B cell (primary cell): ENCODE data around the gene ANKRD31. TPM values are rescaled to one million over a fixed set of nuclear protein-coding genes. Genes with fewer than 3 reads are reported as not detected.

Experiments used
- ATAC-seq: fragments of 200-7000 bp; cut with Tn5 transposase; one replicate; pipeline ENCODE4 v1.10.0; 2021; ENCODE audit warnings: low read depth, mild to moderate bottlenecking, moderate number of reproducible peaks, moderate library complexity
- CTCF ChIA-PET: fragments of 350-600 bp; sonication (Branson Sonifier 250); formaldehyde crosslinking; loops from one replicate; lab custom pipeline; 2021; ENCODE audit warnings: antibody characterized with exemption, inconsistent platforms; lab: Charles Lee
- POLR2A ChIA-PET: fragments of 350-600 bp; sonication (Branson Sonifier 250); formaldehyde crosslinking; loops from one replicate; lab custom pipeline; 2021; ENCODE audit warnings: antibody characterized with exemption; lab: Charles Lee
- DNase-seq: peaks from one replicate; pipeline ENCODE4 v3.0.0; 2013
- H2AFZ ChIP-seq: 2 replicates; pipeline ENCODE4 v1.6.1; 2012; ENCODE audit warnings: mild to moderate bottlenecking, low read depth, low read length; ENCODE audit not compliant: insufficient read depth, poor library complexity, severe bottlenecking
- H3K27ac ChIP-seq, 2 donors: 1 replicate in 1 of 2; 2 replicates in 1 of 2; pipeline ENCODE4 v1.5.1; 2012 to 2013; ENCODE audit warnings: low read length in 2 of 2, mild to moderate bottlenecking in 2 of 2, moderate library complexity in 1 of 2
- H3K27me3 ChIP-seq, 4 experiments: fragments of 200-600 bp in 1 of 4; sonication (generic) in 1 of 4; replicated peaks in 1 of 4; 1 replicate in 2 of 4; 2 replicates in 2 of 4; pipeline versions ENCODE4 v1.6.1 to v1.7.0; 2013 to 2016; ENCODE audit warnings: low read length in 3 of 4, mild to moderate bottlenecking in 2 of 4, mixed read lengths in 1 of 4, moderate library complexity in 1 of 4; ENCODE audit not compliant: insufficient read depth in 4 of 4, control insufficient read depth in 3 of 4; ENCODE audit errors: control extremely low read depth in 1 of 4
- H3K36me3 ChIP-seq, 2 experiments: replicated peaks in 1 of 2; 1 replicate in 1 of 2; 2 replicates in 1 of 2; pipeline versions ENCODE4 v1.6.1 to v1.7.1; 2013; ENCODE audit warnings: low read length in 1 of 2; ENCODE audit not compliant: insufficient read depth in 2 of 2, control insufficient read depth in 1 of 2; ENCODE audit errors: control extremely low read depth in 1 of 2, extremely low read depth in 1 of 2
- H3K4me1 ChIP-seq, 2 donors: fragments of 200-600 bp in 1 of 2; sonication (generic) in 1 of 2; 1 replicate in 1 of 2; 2 replicates in 1 of 2; pipeline versions ENCODE4 v1.5.1 to v1.6.1; 2013 to 2017; ENCODE audit warnings: low read length in 2 of 2; ENCODE audit not compliant: control insufficient read depth in 2 of 2, insufficient read depth in 2 of 2
- H3K4me2 ChIP-seq: replicated peaks from 2 replicates; pipeline ENCODE3; 2012; ENCODE audit warnings: mild to moderate bottlenecking, low read depth, low read length; ENCODE audit not compliant: poor library complexity, severe bottlenecking
- H3K4me3 ChIP-seq, 5 experiments: fragments of 200-600 bp in 1 of 5; sonication (generic) in 1 of 5; 1 replicate in 3 of 5; 2 replicates in 2 of 5; pipeline versions ENCODE4 v1.5.1 to v1.7.0; 2011 to 2016; ENCODE audit warnings: low read length in 4 of 5, mild to moderate bottlenecking in 4 of 5, low read depth in 2 of 5, control low read depth in 1 of 5, moderate library complexity in 1 of 5; ENCODE audit not compliant: insufficient read depth in 1 of 5; ENCODE audit errors: control extremely low read depth in 1 of 5, extremely low read depth in 1 of 5
- H3K79me2 ChIP-seq: fragments of 200-600 bp; sonication (generic); one replicate; pipeline ENCODE4 v1.6.0; 2016; ENCODE audit warnings: low read length; ENCODE audit not compliant: control insufficient read depth, insufficient read depth
- H3K9ac ChIP-seq: fragments of 200-600 bp; sonication (generic); 2 replicates; pipeline ENCODE4 v1.6.1; 2017; ENCODE audit warnings: mild to moderate bottlenecking, low read length, moderate library complexity
- H3K9me3 ChIP-seq, 3 donors: one replicate each; pipeline versions ENCODE4 v1.6.1 to v1.7.1; 2013; ENCODE audit warnings: low read length in 2 of 3; ENCODE audit not compliant: control insufficient read depth in 2 of 3, insufficient read depth in 1 of 3; ENCODE audit errors: control extremely low read depth in 1 of 3
- H4K20me1 ChIP-seq: 2 replicates; pipeline ENCODE4 v1.6.0; 2012; ENCODE audit warnings: mild to moderate bottlenecking, low read length; ENCODE audit not compliant: insufficient read depth, control insufficient read depth, poor library complexity, severe bottlenecking
- H3K27ac Mint-ChIP-seq: one replicate; pipeline ENCODE4 v1.8.0; 2021; ENCODE audit warnings: mixed read lengths
- H3K27me3 Mint-ChIP-seq: one replicate; pipeline ENCODE4 v1.8.0; 2021; ENCODE audit warnings: mixed read lengths
- H3K4me1 Mint-ChIP-seq: one replicate; pipeline ENCODE4 v1.8.0; 2021; ENCODE audit warnings: mixed read lengths
- H3K4me3 Mint-ChIP-seq: one replicate; pipeline ENCODE4 v1.8.0; 2021; ENCODE audit warnings: mixed read lengths
- H3K9me3 Mint-ChIP-seq: one replicate; pipeline ENCODE4 v1.8.0; 2022; ENCODE audit warnings: mixed read lengths; ENCODE audit not compliant: insufficient read depth
- EZH2 ChIP-seq: IDR thresholded peaks from 2 replicates; pipeline ENCODE4 v1.6.1; 2012; ENCODE audit warnings: borderline replicate concordance, low read depth, mild to moderate bottlenecking, moderate library complexity, low read length; ENCODE audit not compliant: insufficient read depth, poor library complexity, severe bottlenecking
- WGBS: methylation state at CpG from one replicate; pipeline ENCODE4 v1.1.5; 2013; ENCODE audit warnings: missing lambda C conversion rate; ENCODE audit not compliant: insufficient coverage; 5-methylcytosine and 5-hydroxymethylcytosine counted together
- intact Hi-C: fragments of 100-400 bp; cut with micrococcal nuclease; formaldehyde crosslinking; loops from one replicate; pipeline ENCODE4 v1.10.0; 2022
- polyA plus RNA-seq: library from polyadenylated mRNA; depleted of rRNA; stranded (reverse); fragments of >200 nt; gene quantifications from 2 replicates; pipeline ENCODE4 v1.2.3, GENCODE V29; 2012
- total RNA-seq, 2 donors: library from RNA; stranded (reverse); fragments of 120-200 nt in 1 of 2; gene quantifications; 1 replicate in 1 of 2; 2 replicates in 1 of 2; pipeline versions ENCODE4 v1.2.3 to v1.2.4, GENCODE V29; 2013 to 2022
- TF ChIP-seq, protein P1 (sequence below): fragments of 200-600 bp; IDR thresholded peaks from one replicate; pipeline ENCODE4 v1.8.0; 2022; ENCODE audit warnings: antibody characterized with exemption, mild to moderate bottlenecking

Gene ANKRD31
- total and polyA plus RNA-seq, 2 donors (not counting 1 experiment from before 2014, with no cell fraction given) = 0.06 to 0.10 TPM

DNA sequence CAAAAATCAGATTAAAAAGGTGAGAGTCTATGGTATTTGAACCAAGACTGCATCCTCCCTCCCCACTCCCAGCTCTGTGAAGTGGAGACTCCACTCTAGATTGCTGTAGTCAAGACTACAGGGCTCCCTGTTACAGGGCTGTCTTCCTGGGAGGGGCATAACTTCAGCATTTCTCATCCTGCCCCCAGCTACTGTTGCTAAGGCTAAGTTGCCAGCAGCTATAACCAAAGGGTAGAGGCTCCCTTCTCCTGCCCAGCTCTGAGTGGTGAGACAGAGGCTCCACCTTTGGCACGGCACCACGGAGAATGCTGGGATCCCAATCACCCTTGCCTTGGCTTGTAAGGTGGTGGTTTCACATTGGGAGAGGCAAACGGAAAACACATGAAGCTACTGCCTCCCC lies 145.1 kb downstream of the ANKRD31 start:
- Histone ChIP-seq H3K36me3 (no peaks in the 10 kb centered on the region), H2AFZ (no peak overlapping the region), H4K20me1 (no peaks in the 10 kb centered on the region), H3K4me1 (no peaks in the 10 kb centered on the region), H3K27me3 (peaks cover 0 to 5% (median 0%) of the 10 kb centered on the region in 4 experiments), H3K9me3 (no peaks in the 10 kb centered on the region), H3K4me3 (no peak overlapping the region), H3K79me2 (no peaks in the 10 kb centered on the region), H3K4me2 (no peak overlapping the region), H3K9ac (no peak overlapping the region), H3K27ac (no peak overlapping the region)
- TF ChIP-seq EZH2 = no peak
- POLR2A ChIA-PET = no interaction called here
- Mint-ChIP-seq H3K27ac (no peak overlapping the region), H3K9me3 (no peaks in the 10 kb centered on the region), H3K27me3 (peaks cover 15% of the 10 kb centered on the region), H3K4me1 (no peaks in the 10 kb centered on the region), H3K4me3 (no peak overlapping the region)
- CTCF ChIA-PET = no interaction called here
- WGBS = no CpG with 5 or more reads among the region's 3 CpGs
- no peak for DNase-seq
- intact Hi-C loops = no loop called here
- ATAC-seq = no peak

DNA sequence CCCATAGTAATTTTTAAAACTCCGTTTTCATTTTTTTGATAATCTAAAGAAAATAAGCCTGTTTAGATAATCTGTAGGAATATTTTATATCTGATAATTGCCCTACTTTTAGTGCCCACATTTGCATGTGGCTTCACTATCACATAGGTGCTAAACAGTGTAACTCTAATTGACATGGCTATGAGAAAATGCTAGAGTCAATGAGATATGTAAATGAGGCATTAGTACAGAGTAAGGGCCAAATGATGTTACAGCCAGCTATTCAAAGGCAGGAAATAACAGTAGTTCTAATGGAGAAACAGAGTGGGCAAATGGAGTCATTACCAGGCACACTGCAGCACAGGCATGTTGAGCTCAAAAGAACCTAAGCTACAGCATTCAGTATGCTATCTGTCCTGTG lies 147.0 kb downstream of the ANKRD31 start:
- intact Hi-C loops = no loop called here
- CTCF ChIA-PET = interaction anchor here (0.6 kb wide), 1 partner anchor 1452 kb away, joined by 5 read pairs; no protein-coding TSS in a partner anchor

More for the DNA sequence above, 147.0 kb downstream of the ANKRD31 start:
- Histone ChIP-seq H4K20me1 (no peaks in the 10 kb centered on the region), H3K9ac (no peak overlapping the region), H2AFZ (no peak overlapping the region), H3K36me3 (no peaks in the 10 kb centered on the region), H3K27me3 (peaks cover 0 to 5% (median 0%) of the 10 kb centered on the region in 4 experiments), H3K9me3 (no peaks in the 10 kb centered on the region), H3K4me2 (no peak overlapping the region), H3K27ac (no peak overlapping the region), H3K4me3 (no peak overlapping the region), H3K79me2 (no peaks in the 10 kb centered on the region), H3K4me1 (no peaks in the 10 kb centered on the region)
- no CpG with 5 or more reads among the region's 1 CpG for WGBS
- Mint-ChIP-seq H3K27me3 (peaks cover 26% of the 10 kb centered on the region), H3K4me1 (no peaks in the 10 kb centered on the region), H3K27ac (no peak overlapping the region), H3K9me3 (no peaks in the 10 kb centered on the region), H3K4me3 (no peak overlapping the region)
- no peak for ATAC-seq
- DNase-seq = no peak
- TF ChIP-seq, protein P1, sequence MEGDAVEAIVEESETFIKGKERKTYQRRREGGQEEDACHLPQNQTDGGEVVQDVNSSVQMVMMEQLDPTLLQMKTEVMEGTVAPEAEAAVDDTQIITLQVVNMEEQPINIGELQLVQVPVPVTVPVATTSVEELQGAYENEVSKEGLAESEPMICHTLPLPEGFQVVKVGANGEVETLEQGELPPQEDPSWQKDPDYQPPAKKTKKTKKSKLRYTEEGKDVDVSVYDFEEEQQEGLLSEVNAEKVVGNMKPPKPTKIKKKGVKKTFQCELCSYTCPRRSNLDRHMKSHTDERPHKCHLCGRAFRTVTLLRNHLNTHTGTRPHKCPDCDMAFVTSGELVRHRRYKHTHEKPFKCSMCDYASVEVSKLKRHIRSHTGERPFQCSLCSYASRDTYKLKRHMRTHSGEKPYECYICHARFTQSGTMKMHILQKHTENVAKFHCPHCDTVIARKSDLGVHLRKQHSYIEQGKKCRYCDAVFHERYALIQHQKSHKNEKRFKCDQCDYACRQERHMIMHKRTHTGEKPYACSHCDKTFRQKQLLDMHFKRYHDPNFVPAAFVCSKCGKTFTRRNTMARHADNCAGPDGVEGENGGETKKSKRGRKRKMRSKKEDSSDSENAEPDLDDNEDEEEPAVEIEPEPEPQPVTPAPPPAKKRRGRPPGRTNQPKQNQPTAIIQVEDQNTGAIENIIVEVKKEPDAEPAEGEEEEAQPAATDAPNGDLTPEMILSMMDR = no peak
- TF ChIP-seq EZH2 = no peak
- POLR2A ChIA-PET = no interaction called here
